Ishikawa (cell line): ENCODE results near the gene XRCC3.

Experiments
- CEBPB ChIP-seq: IDR thresholded peaks from 2 replicates; pipeline ENCODE4 v1.6.1; 2012
- CREB1 ChIP-seq: IDR thresholded peaks from 2 replicates; pipeline ENCODE4 v1.6.1; 2012; ENCODE audit warnings: low read depth
- EGR1 ChIP-seq: IDR thresholded peaks from 2 replicates; pipeline ENCODE4 v1.6.1; 2012
- TAF1 ChIP-seq: IDR thresholded peaks from 2 replicates; pipeline ENCODE4 v1.6.1; 2012; ENCODE audit warnings: low read depth, mild to moderate bottlenecking
- TCF12 ChIP-seq: IDR thresholded peaks from 2 replicates; pipeline ENCODE4 v1.6.1; 2012; ENCODE audit warnings: low read depth
- TF ChIP-seq, protein P1 (sequence below): IDR thresholded peaks from 2 replicates; pipeline ENCODE4 v1.6.1; 2012

DNA sequence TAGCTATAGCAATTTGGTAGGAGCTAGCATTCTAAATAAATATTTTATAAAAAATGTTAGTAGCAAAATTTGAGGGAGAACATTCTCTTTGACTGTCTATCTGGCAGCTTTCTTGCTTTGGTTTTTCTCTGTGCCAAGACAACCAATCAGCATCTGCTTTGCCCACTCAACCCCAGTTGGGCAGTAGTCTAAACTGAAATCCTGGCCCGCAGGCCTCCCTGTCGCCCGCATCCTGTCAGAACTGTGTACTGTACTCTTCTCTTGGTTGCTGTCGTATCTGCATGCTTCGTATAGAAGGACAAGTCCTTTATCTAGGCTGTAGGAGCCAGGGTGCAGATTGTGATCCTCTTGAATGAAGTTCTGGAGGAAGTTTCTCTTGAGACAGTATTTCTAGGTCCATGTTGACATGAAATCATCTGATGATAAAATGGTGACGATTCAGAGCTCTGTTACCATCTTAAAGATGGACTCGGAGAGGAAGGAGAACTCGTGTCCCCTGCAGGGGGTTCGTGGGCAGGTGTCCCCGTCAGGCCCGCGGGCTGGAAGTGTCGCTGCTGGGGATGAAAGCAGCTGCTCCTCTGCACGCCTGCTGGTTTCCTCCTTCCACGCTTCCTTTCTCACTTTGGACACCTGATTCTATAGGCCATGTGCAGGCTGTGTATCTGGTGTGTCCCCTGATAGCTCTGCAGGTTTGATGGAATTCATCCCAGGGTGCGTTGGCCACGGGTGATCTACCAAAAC is 34.6 kb downstream of the XRCC3 start:
- TF ChIP-seq CREB1 (no peak), TCF12 (no peak), CEBPB (no peak), TAF1 (no peak), EGR1 (no peak)
- TF ChIP-seq, protein P1, sequence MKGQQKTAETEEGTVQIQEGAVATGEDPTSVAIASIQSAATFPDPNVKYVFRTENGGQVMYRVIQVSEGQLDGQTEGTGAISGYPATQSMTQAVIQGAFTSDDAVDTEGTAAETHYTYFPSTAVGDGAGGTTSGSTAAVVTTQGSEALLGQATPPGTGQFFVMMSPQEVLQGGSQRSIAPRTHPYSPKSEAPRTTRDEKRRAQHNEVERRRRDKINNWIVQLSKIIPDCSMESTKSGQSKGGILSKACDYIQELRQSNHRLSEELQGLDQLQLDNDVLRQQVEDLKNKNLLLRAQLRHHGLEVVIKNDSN = no peak
